ENCODE data around the gene COL6A5.
"Not testable (repeated sequence)": the region's sequence is repeated elsewhere in the genome, so short reads cannot be mapped to it uniquely, and the experiment has no call there.

The COL6A5 gene, protein sequence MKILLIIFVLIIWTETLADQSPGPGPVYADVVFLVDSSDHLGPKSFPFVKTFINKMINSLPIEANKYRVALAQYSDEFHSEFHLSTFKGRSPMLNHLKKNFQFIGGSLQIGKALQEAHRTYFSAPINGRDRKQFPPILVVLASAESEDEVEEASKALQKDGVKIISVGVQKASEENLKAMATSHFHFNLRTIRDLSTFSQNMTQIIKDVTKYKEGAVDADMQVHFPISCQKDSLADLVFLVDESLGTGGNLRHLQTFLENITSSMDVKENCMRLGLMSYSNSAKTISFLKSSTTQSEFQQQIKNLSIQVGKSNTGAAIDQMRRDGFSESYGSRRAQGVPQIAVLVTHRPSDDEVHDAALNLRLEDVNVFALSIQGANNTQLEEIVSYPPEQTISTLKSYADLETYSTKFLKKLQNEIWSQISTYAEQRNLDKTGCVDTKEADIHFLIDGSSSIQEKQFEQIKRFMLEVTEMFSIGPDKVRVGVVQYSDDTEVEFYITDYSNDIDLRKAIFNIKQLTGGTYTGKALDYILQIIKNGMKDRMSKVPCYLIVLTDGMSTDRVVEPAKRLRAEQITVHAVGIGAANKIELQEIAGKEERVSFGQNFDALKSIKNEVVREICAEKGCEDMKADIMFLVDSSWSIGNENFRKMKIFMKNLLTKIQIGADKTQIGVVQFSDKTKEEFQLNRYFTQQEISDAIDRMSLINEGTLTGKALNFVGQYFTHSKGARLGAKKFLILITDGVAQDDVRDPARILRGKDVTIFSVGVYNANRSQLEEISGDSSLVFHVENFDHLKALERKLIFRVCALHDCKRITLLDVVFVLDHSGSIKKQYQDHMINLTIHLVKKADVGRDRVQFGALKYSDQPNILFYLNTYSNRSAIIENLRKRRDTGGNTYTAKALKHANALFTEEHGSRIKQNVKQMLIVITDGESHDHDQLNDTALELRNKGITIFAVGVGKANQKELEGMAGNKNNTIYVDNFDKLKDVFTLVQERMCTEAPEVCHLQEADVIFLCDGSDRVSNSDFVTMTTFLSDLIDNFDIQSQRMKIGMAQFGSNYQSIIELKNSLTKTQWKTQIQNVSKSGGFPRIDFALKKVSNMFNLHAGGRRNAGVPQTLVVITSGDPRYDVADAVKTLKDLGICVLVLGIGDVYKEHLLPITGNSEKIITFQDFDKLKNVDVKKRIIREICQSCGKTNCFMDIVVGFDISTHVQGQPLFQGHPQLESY (N-terminal part only)

DNA sequence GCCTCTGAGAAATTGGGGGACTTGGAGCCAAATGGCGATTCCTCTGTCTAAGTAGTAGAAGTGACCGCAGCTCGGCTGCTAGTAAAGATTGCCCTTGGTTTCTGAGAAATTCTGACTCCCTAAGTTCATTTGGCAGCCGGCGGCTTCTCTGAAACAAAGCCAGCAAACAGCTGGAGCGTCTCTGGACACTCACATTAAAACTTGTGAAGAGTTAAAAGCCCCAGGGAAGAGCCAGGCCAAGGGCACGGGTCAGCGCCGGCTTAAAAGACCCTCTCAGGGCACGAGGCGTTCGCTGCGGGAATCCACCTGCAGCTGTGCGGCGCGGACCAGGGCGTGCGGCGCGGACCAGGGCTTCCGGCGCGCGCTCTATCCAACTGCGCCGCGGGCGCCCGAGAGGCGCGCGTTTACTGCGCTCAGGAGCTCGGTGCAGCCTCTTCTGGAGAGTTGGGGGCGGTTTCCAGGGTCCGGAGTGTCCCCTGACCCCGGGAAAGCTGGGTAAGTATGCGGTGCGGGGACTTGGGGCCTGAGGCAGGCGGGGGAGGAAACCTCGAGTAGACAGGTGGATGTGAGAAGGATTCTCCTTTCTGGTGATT is at the start of gene COL6A5:
Gene COL6A5 (plus strand): TSS at position 186 of the 593 bp plus-strand sequence. CDS start 27,967 bp downstream, outside the sequence.
- no peak for DNase-seq

DNA sequence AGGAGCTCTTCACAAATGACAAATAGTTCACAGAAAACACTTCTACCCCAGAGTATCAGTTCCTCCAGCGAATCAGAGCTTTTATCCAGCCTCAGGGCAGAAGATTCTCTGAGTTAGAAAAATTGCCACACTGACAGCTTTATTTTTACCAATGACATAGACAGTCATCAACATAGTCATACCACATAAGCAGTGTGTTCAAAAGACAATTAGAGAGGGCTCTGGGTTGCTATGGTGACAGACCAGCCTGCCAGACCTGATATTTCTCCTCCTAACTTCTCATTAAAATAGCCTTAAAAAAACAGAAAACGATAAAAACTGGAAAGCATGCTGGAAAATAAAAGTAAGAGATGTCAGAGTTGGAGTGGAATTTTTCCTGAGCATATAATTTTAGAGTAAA is 45.9 kb upstream of the COL6A5 start:
- no peak for DNase-seq

DNA sequence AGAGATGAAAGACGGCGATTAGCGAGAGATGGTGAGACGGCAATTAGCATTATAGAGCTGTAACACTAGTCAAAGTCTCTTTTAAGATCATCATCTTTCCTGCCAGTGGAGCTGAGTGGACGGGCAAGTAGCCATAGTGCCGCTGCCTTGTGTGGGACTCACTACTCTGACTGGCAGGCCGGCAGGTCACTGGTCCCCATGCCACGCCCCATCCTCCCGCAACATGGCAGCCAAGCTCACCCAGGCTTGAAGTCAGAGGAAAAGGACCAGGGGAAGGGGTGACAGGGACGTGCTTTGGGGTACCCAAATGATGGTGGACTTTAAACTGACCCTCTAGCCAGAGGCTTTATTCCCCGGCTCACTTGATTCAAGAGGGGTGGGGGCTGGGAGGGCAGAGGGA is 44.6 kb upstream of the COL6A5 start:
- DNase-seq, result no peak

DNA sequence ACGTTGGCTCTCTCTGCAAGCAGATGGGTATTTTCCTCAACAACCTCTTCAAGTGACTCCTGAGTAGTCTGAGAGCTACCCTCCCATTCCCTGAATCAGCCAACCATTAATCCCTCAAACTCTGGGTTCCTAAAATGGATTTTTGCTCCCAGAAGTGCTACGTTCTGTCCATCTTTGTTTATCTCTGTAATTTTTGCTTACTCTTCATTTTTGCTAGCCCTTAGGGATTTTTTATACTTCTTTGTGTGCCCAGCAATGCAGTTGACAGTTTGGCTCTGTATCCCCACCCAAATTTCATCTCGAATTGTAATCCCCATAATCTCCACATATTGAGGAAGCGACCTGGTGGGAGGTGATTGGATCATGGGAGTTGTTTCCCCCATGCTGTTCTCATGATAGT is 35.4 kb upstream of the COL6A5 start:
- no peak for DNase-seq

DNA sequence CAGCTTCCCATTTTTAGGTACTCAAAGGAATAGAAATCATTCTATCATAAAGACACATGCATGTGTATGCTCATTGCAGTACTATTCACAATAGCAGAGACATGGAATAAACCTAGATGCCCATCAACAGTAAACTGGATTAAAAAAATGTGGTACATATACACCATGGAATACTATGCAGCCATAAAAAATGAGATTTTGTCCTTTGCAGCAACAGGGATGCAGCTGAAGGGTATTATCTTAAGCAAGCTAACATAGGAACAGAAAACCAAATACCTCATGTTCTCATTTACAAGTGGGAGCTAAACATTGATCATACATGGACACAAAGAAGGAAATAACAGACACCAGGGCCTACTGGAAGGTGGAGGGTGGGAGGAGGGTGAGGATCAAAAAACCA is 33.1 kb upstream of the COL6A5 start:
- DNase-seq, result no peak

DNA sequence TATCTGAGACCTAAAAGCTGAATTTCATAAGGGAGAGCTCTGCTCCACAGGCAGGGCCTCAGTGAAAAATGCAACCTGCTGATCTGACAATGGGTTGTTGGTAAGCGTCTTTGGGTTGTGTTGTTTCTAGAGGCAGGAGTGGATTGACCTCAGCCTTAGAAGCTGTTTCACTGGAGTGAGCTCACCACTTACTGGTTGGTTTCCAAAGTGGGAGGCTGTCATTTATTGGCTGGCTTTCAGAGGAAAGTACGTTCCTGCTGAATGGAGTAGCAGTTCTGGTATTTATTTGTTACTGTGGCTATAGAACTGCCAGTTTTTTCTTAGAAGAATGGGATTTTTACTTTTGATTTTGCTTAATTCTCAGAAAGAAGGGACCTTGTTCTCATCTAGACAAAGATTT is 29.3 kb upstream of the COL6A5 start:
- DNase-seq, result no peak

DNA sequence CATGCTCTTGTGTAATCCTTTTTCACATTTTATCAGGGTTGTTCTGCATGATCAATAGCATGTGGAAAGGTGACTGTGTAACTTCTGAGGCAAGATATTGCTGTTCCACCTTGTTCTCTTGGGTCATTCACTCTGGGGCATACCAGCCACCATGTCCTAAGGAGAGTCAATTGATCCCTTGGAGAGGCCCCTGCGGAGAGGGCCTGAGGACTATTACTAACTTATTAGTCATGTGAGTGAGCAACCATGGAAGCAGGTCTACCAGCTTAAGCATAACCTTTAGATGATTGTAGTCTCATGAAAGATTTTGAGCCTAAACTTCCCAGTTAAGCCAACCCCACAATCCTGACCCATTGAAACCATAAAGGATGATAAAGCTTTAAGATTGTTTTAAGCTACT is 22.0 kb upstream of the COL6A5 start:
- no peak for DNase-seq

DNA sequence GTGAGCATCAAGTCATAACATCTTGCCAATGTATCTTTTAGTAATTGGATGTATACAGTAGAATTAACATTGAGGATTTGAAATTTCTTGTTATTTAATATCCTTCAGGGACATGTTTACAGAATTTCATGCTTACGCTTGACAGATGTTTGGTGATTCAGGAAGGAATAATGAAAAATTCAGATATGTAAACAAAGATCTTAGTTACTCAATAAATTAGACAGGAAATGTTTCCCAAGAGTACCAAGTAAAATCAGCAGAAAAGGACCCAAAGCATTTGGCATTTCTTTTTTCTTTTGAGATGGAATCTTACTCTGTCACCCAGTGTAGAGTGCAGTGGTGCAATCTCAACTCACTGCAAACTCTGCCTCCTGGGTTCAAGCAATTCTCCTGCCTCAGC is 4.7 kb upstream of the COL6A5 start:
- DNase-seq, result no peak

DNA sequence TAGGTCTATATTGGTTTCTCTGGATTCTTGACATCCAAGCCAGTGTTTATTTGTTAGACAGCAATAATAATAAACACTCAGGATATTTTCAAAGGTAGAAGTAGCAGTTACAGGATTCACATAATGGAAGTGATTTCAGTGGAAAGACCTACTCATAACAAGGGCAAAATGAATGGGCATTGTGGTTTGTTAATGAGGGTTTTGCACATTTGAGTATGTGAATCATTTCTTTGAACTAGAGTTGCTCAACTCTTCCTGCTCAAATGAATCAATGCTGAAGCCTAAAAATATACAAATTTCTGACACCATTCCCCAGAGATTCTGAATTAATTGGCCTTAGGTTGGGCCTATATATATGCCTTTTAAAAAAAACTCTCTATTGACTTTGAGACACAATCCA is 4.1 kb upstream of the COL6A5 start:
- no peak for DNase-seq

DNA sequence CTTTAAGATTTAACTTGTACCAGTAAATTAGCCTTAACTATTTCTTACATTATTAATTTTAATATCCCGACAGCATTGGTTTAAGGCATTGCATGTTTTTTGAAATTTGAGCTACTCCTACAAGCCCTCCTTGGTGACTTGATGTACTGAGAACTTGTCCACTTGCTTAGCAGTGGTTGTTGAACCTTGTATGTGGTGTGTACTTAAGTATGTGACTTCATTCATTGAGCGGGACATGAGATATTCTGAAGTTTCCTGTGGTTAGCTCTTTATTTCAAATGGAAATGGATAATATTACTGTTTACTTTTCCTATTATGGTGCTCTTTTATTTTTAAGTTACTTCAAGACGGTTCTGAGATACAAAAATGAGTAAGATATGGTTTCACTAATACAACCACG is 3.6 kb upstream of the COL6A5 start:
- no peak for DNase-seq

DNA sequence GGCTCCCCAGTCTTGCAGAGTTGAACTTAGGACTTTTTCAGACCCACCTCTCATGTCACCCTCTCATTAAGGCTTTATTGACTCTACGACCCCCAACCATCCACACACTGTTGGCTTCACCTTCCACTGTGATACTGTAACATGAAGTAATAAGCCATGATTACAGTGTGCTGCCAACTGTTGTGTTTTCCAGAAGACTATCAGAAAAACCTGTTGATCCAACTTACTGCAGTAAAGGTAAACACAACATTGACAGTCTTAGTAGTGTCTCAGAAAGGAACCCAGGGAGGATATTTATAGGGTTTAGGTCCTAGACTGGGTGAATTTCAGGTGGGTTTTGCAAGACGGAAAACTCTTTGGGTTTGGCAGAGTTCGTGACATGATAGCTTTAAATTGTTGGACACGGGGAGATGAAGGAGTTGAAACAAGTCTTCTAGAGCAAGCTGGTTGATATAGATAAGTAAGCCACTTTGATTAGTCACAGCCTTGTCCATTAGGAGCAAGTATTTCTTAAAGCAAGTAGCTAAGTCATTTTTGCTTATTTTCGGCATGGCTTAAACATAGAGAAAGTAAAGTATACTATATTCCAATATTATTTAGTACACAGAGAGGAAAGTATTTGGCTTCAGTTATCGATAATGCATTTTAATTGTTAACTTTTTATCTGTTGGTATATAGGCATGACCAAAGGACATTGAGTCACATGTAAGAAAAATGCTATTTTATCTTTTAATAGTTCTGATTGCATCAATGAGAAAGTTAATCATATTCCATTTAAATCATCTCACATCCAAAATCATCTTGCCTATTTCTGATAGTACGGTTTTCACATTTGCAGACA is 2.4 kb upstream of the COL6A5 start:
- DNase-seq, result no peak

DNA sequence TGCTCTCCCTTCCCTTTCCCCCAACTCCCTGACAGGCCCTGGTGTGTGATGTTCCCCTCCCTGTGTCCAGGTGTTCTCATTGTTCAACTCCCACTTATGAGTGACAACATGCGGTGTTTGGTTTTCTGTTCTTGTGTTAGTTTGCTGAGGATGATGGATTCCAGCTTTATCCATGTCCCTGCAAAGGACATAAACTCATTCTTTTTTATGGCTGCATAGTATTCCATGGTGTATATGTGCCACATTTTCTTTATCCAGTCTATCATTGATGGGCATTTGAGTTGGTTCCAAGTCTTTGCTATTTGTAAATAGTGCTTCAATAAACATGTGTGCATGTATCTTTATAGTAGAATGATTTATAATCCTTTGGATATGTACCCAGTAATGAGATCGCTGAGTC is 2.8 kb downstream of the COL6A5 start:
- not testable (repeated sequence) for DNase-seq

DNA sequence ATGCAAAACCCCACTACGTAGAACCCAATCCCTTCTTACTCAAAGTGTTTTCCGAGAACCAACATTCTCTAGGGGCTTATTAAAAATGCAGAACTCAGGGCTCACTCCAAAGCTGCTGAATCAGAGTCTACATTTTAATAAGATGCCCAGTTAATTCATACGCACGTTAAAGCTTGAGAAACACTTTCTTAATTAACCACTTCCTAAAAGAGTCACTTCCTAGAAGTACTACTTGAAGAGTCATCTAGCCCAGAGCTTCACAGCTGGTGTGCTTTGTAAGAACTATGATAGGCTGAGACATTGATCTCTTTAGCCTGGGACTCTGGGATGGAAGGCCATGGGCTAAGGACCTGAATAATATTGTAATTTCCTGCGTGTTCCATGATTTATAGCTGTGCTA is 9.0 kb downstream of the COL6A5 start:
- no peak for DNase-seq

DNA sequence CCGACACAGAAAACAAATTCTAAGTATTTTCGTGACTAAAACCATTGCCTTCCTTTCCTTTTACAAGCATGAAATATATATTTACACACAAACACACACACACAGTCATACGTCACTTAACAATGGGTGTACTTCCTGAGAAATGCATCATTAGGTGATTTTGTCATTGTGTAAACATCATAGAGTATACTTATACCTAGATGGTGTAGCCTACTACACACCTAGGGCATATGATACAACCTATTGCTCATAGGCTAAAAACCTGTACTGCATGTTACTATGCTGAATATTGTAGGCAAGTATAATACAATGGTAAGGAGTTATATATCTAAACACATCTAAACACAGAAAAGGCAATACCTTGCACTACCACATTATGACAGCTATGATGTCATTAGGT is 28.6 kb downstream of the COL6A5 start:
- no peak for DNase-seq

DNA sequence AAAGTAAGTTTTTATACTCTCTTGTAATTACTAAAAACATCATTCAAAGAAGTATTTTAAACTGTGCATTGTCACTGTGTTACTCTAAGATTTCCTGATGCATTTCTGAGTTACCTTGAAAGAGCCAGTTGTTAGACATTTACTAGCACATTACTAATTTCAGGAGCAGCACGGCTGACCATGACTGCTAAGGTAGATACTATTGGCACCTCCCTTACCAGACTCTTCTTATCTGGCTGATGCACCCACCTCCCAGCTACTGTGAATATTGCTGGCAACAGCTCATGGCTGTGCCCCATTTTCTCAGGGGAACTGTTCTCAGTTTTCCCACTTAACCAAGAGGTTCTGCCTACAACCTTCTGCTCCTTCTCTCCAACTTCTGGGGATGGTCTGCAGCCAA is 29.4 kb downstream of the COL6A5 start:
- DNase-seq, result no peak

DNA sequence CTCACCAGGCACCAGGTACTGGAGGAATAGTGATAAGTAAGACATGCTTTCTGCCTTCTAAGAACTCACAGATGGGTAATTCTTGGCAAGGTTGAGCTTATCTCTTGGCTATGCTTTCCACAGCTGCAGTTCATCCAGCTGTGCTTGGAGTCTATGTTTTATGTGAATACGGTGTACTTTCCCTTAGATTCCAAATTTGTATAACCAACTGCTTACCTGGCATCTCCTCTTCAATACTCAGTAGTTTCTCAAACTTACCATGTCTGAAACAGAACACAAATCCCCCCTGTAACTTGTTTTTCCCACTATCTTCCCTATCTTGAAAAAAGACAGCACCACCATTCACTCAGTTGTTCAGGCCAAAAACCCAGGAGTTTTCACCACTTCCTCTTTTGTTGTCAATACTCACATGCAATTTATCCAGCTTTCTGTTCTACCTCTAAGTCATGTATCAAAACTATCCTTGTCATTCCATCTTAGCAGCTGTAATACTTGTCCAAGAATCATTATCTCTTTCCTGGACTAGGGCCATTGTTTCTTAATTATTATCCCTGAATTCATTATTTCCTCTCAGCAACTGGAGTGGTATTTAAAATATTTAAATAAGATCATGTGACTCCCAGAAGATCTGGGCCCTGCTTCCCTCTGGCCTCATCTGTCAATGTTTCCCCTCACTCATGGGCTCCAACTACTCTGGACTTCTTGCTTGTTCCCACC is 32.6 kb downstream of the COL6A5 start:
- no peak for DNase-seq

DNA sequence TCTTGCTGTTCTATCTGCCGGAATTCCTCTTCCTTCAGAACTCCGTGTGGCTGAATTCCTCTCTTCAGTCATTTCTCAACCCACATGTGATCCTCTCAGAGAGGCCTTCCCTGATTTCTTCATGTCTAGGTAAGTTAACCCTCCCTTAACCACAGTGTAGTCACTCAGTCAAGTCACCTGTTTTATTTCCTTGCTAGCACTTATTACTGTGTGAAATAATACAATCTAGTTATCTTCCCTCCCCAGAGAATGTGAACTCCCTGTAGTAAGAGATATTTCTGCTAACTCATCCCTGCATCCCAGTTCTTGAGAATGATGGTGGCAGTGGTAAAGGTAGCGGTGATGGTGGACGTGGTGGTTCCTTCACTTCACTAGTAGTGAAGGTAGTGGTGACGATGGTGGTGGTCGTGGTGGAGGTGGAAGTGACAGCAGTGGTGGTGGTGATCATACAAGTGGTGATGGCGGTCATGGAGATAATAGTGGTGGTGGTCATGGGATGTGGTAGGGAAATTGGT is 33.3 kb downstream of the COL6A5 start:
- DNase-seq, result no peak

DNA sequence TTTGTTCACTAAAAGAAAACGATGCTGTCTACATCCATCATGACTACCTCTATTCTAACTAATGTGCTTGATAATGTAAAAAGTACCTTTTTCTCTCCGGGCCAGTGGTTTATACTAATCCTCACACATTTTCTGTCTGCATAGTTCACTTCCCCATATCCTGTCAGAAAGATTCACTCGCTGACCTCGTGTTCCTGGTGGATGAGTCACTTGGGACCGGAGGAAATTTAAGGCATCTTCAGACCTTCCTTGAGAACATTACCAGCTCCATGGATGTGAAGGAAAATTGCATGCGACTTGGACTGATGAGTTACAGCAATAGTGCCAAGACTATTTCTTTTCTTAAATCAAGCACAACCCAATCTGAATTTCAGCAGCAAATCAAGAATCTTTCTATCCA is 33.8 kb downstream of the COL6A5 start:
- DNase-seq, result no peak

DNA sequence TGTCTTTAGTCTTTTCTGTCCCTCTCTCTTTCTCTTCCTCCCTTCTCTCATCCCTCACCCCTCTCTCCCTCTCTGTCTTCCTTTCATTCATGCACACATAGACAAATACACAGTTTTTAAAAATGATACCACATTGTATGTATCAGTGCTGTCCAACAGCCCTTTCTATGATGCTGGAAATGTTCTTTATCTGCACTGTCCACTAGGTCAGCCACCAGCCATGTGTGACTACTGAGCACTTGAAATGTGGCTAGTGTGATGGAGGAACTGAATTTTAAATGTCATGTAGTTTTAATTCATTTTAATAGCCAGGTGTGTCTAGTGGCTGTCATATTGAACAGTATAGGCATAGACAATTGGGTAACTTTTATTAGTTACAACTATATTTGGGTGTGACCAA is 34.9 kb downstream of the COL6A5 start:
- no peak for DNase-seq

DNA sequence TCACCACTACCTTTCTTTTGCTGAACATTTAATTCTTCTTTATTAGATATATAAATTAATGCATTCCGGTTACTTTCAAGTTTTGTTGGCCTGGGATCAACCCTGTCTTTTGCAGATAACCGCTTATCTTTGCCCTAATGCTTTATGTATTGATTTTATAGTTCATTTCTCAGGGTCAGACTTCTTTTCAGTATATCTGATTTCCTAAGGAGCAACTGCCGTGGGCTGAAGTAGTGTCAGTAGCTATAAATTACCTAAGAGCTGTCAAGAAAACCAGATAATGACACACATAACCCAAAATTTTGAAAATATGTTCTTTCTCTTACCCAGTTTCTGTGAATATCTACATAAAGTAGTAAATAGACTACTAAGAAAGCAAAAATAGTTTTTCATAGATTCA is 38.0 kb downstream of the COL6A5 start:
- DNase-seq, result no peak

DNA sequence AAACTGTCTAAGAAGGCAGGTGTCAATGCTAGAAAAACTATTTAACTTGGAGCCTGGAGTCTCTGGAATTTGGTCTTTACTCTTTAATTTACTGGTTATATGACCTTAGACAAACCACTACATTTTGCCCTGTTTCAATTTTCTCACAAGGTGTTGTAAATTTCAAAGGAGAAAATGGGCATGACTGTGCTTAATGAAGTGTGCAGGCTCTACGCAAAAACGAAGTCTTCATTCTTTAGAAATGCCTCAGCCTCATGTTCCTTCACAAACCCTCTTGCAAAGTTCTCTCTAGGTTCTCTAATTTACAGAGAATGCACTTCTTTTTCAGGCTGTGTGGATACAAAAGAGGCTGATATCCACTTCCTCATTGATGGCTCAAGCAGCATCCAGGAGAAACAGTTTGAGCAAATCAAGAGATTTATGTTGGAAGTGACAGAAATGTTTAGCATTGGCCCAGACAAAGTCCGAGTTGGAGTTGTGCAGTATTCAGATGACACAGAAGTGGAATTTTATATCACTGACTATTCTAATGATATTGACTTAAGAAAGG is 39.1 kb downstream of the COL6A5 start:
- DNase-seq, result no peak
